Measurements from ENCODE around the gene TTBK2. TPM values are rescaled to one million over a fixed set of nuclear protein-coding genes. Genes with fewer than 3 reads are reported as not detected.

The TTBK2 gene
- total RNA-seq, 1 donor from 2014 or later, result 7.9 TPM

DNA sequence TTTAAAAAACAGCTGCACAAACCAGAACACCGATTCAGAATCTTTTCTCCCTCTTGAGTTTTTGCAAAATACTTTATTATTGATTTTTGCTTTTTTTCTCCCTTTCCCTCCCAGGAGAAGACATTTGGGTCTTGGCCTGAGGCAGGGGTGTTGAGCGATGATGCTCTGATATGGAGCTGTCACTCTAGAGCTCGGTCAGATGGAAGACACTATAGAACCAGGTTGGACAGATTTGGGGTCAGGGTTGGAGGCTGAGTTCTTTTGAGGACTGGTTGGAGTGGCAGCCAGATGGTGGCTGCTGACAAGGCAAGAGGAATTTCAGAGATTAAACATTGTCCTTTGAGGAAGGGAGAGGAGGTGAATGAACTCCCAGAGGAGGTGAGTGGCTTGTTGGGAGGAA, 200.5 kb downstream of the TTBK2 start:
- Histone ChIP-seq H3K27me3 (ENCODE audit: control insufficient read depth, insufficient read depth, low read length) (no peaks in the 10 kb centered on the region), H3K36me3 (ENCODE audit: control insufficient read depth, insufficient read depth, low read length) (no peaks in the 10 kb centered on the region), H3K4me3 (ENCODE audit: low read depth, low read length) (no peak overlapping the region)

DNA sequence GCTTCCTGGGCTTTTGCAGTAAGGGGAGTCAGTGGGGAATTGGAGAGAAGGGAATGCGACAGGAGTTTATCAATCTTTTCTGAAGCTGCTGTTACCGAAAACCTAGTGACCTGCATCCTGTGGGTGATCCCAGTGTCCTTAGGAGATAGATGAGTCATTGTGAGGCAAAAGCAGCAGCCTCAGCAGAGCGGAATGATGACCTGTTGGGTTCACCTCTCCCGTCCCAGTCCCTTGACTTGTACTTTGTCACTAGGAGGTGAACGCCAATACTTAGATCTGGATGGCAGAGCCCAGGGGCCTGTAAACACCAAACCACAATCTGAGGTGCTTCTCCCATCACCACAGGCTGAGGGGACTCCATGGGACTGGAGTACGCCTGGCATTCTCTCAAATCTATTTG, 201.5 kb downstream of the TTBK2 start:
- Histone ChIP-seq H3K36me3 (ENCODE audit: control insufficient read depth, insufficient read depth, low read length) (no peaks in the 10 kb centered on the region), H3K27me3 (ENCODE audit: control insufficient read depth, insufficient read depth, low read length) (no peaks in the 10 kb centered on the region), H3K4me3 (ENCODE audit: low read depth, low read length) (no peak overlapping the region)
- TF ChIP-seq, protein P1, sequence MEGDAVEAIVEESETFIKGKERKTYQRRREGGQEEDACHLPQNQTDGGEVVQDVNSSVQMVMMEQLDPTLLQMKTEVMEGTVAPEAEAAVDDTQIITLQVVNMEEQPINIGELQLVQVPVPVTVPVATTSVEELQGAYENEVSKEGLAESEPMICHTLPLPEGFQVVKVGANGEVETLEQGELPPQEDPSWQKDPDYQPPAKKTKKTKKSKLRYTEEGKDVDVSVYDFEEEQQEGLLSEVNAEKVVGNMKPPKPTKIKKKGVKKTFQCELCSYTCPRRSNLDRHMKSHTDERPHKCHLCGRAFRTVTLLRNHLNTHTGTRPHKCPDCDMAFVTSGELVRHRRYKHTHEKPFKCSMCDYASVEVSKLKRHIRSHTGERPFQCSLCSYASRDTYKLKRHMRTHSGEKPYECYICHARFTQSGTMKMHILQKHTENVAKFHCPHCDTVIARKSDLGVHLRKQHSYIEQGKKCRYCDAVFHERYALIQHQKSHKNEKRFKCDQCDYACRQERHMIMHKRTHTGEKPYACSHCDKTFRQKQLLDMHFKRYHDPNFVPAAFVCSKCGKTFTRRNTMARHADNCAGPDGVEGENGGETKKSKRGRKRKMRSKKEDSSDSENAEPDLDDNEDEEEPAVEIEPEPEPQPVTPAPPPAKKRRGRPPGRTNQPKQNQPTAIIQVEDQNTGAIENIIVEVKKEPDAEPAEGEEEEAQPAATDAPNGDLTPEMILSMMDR (IDR thresholded peaks at IDR 0.05; ENCODE audit: insufficient read depth, low read length, severe bottlenecking), result no peak
- FAIRE-seq, result peak; percentile 23
- no peak for DNase-seq (ENCODE audit: low read depth)

More for the DNA sequence above, 200.5 kb downstream of the TTBK2 start:
- TF ChIP-seq, protein P1 (IDR thresholded peaks at IDR 0.05; ENCODE audit: insufficient read depth, low read length, severe bottlenecking), result no peak
- FAIRE-seq (peak; percentile 86), DNase-seq (ENCODE audit: low read depth) (no peak)

GRCh38 chr15:42716626-42717025, 204.0 kb downstream of the TTBK2 start:
- H3K36me3 ChIP-seq (ENCODE audit: control insufficient read depth, insufficient read depth, low read length), result no peaks in the 10 kb centered on the region
- TF ChIP-seq, protein P1 (IDR thresholded peaks at IDR 0.05; ENCODE audit: insufficient read depth, low read length, severe bottlenecking), result no peak
- no peak overlapping the region for H3K4me3 ChIP-seq (ENCODE audit: low read depth, low read length)
- DNase-seq (ENCODE audit: low read depth) (no peak), FAIRE-seq (no peak)
- no peaks in the 10 kb centered on the region for H3K27me3 ChIP-seq (ENCODE audit: control insufficient read depth, insufficient read depth, low read length)

DNA sequence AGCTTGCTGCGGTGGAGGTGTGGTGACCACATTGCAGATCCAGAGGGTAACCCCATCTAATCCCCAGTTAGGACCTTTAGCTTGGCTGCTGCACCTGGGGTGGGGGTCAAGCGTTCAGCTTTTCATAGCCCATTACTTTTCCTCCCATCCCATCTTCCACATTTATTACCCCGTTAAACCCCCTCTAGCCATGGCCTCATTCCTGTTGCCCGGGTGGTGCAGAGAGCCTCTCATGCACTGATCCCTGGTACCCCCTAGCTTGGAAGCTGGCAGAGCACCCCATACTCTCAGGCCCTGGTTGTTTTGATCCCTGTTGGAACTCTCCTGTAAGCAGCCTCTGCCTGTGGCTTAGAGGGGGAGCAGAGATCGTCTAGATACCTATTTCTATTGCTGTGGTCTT, 204.5 kb downstream of the TTBK2 start:
- FAIRE-seq (peak; percentile 36), DNase-seq (ENCODE audit: low read depth) (no peak)
- TF ChIP-seq, protein P1 (IDR thresholded peaks at IDR 0.05; ENCODE audit: insufficient read depth, low read length, severe bottlenecking), result no peak
- H3K36me3 ChIP-seq (ENCODE audit: control insufficient read depth, insufficient read depth, low read length), result no peaks in the 10 kb centered on the region
- no peak overlapping the region for H3K4me3 ChIP-seq (ENCODE audit: low read depth, low read length)
- H3K27me3 ChIP-seq (ENCODE audit: control insufficient read depth, insufficient read depth, low read length), result no peaks in the 10 kb centered on the region

DNA sequence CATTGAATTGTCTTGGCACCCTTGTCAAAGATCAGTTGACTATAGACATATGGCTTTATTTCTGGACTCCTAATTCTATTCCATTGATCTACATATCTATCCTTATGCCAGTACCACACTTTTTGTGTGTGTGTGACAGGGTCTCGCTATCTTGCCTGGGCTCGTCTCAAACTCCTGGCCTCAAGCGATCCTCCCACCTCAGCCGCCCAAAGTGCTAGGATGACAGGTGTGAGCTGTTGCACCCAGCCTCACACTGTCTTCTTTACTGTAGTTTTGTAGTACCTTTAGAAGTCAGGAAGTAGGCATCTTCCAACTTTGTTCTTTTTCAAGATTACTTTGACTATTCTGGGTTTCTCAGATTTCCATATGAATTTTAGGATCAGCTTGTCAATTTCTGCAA, 208.0 kb downstream of the TTBK2 start:
- FAIRE-seq (no peak), DNase-seq (ENCODE audit: low read depth) (no peak)
- no peaks in the 10 kb centered on the region for H3K36me3 ChIP-seq (ENCODE audit: control insufficient read depth, insufficient read depth, low read length)
- no peak overlapping the region for H3K4me3 ChIP-seq (ENCODE audit: low read depth, low read length)
- H3K27me3 ChIP-seq (ENCODE audit: control insufficient read depth, insufficient read depth, low read length), result no peaks in the 10 kb centered on the region
- TF ChIP-seq, protein P1 (IDR thresholded peaks at IDR 0.05; ENCODE audit: insufficient read depth, low read length, severe bottlenecking), result no peak

- Histone ChIP-seq H3K36me3 (ENCODE audit: control insufficient read depth, insufficient read depth, low read length) (no peaks in the 10 kb centered on the region), H3K4me3 (ENCODE audit: low read depth, low read length) (no peak overlapping the region), H3K27me3 (ENCODE audit: control insufficient read depth, insufficient read depth, low read length) (no peaks in the 10 kb centered on the region)
- FAIRE-seq, result no peak
- DNase-seq (ENCODE audit: low read depth), result no peak
- TF ChIP-seq, protein P1 (IDR thresholded peaks at IDR 0.05; ENCODE audit: insufficient read depth, low read length, severe bottlenecking), result no peak
These were observed 208.8 kb downstream of the TTBK2 start for GRCh38 chr15:42711746-42712145.
